Colon (tissue), 2 donors: ENCODE results near the gene LGMN.
"Not testable (repeated sequence)": the region's sequence is repeated elsewhere in the genome, so short reads cannot be mapped to it uniquely, and the experiment has no call there.

Source experiments
- FAIRE-seq: peaks from 2 replicates; lab custom pipeline; 2012; peaks lifted over from hg19 to GRCh38; lab: Jason Lieb, UNC
- donor health status: control.
- donor health status: control.

LGMN gene

GRCh38 chr14:92760524-92760805 is 12.0 kb upstream of the LGMN start:
- no peak for FAIRE-seq

DNA sequence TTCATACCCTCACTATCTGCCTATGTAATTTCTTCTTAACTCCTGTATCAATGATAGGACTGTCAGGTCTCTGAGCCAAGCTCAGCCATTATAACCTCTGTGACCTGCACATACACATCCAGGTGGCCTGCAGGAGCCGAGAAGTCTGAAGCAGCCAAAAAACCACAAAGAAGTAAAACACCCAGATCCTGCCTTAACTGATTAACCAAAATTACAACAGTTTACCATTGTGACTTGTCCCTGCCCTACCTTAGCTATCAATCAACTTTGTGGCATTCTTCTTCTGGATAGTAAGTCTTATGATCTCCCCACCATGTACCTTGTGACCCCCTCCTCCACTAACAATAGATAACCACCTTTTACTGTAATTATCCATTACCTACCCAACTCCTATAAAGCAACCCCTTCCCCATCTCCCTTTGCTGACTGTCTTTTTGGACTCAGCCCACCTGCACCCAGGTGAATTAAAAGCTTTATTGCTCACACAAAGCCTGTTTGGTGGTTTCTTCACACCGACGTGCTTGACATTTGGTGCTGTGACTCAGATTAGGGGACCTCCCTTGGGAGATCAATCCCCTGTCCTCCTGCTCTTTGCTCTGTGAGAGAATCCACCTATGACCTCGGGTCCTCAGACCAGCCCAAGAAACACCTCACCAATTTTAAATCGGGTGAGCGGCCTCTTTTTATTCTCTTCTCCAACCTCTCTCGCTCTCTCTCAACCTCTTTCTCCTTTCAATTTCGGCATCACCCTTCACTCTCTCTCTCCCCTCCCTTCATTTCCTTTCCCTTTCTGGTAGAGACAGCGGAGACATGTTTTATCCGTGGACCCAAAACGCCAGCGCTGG is 11.5 kb upstream of the LGMN start:
- no peak for FAIRE-seq

DNA sequence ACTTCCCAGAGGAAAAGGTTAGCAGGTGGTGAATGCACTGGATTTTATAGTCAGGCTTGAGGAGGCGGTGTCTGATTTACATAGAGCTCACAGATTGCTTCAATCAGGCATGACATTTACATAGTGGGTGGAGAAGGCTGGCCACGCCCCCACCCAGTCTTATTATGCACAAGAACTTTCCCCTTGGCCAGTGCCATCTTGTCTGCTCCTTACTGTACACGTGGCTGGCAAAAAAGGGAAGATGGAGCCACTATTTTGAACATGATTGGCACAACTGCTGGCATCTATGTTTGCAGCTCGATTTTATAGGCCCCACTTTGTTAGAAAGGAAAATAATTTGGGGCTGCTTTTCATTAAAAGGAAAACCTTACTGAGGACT is 10.9 kb upstream of the LGMN start:
- FAIRE-seq = no peak

GRCh38 chr14:92756446-92756845 is 8.0 kb upstream of the LGMN start:
- no peak for FAIRE-seq

GRCh38 chr14:92755495-92755894 is 7.1 kb upstream of the LGMN start:
- no peak for FAIRE-seq

DNA sequence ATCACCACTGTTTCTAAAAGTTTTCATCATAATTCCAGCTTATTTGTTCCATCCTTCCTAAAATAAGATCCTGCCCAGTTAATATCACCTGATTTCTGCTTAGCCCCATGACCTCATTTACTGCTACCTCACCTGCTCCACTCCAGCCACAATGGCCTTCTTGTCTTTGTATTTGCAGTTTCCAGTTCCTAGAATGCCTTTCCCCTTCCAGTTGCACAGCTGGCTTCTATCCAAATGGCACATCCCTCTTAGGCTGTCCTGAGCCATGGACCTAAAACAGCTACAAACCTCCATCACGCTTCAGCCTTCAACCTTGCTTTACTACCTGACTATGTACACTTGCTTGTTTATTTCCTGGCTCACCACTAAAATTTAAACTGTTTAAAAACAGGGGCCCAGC is 6.5 kb upstream of the LGMN start:
- no peak for FAIRE-seq

DNA sequence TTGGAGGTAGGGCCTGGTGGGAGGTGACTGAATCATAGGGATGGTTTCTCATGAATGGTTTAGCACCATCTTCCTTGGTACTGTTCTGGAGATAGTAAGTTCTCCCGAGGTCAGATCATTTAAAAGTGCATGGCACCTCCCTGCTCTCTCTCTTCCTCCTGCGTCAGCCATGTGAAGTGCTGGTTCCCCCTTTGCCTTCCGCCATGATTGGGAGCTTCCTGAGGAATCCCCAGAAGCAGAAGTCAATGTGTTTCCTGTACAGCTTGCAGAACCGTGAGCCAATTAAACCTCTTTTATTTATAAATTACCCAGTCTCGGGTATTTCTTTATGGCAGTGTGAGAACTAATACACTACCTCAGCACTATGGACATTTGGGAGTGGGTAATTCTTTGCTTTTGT is 4.8 kb upstream of the LGMN start:
- FAIRE-seq = no peak

- FAIRE-seq = no peak
Observed at GRCh38 chr14:92751819-92752218, 3.4 kb upstream of the LGMN start.

DNA sequence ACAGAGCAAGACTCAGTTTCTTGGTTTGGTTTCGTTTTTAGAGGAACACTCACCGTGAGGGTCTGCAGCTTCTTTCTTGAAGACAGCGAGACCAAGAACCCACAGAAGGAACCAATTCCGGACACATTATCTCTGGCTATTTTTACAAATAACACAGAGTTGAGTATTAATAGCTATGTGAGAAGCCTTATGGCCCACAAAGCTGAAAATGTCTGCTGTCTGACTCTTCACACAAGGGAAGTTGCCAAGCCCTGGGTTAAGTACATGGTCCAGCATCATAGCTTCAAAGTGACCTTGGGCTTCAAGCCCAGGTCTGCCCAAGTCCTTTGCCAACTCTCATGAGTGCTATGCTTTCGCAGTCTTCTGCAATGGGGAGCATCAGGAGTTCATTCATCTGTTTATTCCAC is 2.6 kb upstream of the LGMN start:
- FAIRE-seq = no peak

DNA sequence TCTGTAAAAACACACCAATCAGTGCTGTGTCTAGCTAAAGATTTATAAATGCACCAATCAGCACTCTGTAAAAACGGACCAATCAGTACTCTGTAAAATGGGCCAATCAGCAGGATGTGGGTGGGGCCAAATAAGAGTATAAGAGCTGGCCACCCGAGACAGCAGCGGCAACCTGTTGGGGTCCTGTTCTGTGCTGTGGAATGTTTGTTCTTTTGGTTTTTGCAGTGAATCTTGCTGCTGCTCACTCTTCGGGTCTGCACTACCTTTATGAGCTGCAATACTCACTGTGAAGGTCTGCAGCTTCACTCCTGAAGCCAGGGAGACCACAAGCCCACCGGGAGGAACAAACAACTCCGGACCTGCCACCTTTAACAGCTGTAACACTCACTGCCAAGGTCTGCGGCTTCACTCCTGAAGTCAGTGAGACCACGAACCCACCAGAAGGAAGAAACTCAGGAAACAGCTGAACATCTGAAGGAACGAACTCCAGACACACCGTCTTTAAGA is 1.8 kb upstream of the LGMN start:
- FAIRE-seq = not testable (repeated sequence)

DNA sequence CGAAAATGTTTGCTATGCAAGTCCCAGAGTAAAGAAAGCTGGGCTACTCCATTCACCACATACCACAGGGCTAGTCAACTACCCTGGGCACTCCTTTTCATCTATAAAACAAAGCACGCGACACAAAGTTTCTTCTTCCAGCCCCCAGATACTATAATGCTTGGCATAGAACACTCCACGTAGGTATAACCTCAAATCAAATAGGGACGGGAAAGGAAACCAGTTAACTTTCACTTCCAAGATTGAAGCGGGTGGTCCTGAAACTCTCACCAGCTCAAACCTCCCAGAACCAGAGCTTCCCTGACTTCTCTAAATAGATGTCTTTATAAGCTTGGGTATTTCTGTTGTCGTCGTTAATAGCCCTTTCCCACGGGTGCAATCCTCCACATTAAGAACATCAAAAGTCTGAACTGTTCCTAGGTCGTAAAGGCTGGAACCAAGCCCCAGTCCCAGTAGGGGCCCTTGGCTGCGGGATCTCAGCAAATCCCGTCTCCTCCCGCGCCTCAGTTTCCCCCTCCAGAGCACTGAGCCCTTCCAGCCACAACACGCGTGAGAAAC is 647 bp downstream of the LGMN start:
- FAIRE-seq = no peak

GRCh38 chr14:92744198-92744597 is 4.2 kb downstream of the LGMN start:
- FAIRE-seq = no peak

DNA sequence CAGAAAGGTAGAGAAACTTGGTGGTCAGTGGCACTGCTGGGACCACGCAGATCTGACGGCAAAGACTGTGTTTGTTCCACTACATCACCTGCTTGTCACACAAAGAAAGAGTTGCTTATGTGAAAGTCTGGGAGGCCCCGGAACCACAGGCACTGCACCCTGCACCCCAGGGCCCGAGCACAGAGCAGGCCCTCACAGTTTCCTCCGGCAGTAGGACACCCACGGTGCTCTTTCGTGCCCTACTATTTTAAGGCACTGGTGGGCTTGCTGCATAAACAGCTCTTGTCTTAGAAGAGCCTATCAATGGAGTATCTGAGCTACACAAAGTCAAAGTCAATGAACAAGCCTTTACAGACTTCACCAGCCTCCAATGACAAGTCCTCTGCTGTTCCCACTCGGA is 8.0 kb downstream of the LGMN start:
- no peak for FAIRE-seq

- FAIRE-seq = no peak
Observed at GRCh38 chr14:92737619-92738188, 10.7 kb downstream of the LGMN start.

DNA sequence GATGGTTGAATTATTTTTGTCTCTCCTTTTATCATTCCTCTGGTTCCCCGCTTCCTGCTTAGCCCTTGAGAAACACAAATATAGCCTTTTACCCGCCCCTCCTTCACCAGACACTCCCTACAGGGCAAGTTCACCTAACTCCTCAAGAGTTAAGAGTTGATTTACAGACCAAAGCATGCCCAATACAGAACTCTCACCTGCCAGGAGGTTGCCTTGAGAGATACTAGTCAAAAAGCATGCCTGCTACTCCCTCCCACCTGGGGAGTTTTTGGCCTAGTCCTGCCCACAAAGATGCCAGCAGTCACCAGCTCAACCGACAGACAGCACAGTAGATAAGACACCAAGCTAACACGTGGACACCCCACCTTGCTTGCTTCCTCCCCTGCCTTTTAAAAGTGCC is 11.2 kb downstream of the LGMN start:
- no peak for FAIRE-seq

DNA sequence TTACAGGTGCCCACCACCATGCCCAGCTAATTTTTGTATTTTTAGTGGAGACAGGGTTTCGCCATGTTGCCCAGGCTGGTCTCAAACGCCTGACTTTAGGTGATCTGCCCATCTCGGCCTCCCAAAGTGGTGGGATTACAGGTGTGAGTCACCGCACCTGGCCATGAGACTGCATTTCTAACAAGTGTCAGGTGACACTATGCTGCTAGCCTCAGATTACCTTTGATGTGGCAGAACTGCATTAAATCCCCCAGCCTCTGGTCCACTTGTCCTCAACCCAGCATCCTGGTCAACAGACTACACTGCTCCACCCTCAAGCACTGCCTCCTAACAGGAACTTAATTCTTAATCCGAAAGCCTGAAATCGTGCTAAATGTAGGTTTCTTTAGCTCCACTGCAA is 13.1 kb downstream of the LGMN start:
- no peak for FAIRE-seq

- no peak for FAIRE-seq
Observed at GRCh38 chr14:92734618-92735017, 13.8 kb downstream of the LGMN start.

- no peak for FAIRE-seq
Observed at GRCh38 chr14:92733007-92733406, 15.4 kb downstream of the LGMN start.

DNA sequence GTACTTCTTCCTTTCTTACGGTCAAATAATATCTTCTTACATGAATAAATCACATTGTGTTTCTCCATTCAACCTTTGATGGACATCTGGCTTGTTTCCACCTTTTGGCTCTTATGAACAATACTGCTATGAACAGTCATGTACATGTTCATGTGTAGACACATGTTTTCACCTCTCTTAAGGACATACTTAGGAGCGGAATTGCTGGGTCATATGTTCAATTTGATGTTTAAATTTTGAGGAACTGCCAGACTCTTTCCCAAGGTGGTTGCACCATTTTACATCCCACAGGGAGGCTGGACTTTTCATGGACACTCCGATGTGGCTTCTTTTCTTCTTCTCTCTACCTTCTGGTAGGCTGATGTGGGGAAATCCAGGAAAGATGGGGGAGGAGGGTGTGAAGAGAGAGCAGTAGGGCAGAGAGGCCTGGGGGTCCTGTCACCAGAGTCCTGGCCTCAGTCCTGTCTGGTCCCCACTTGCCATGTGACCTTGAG is 16.8 kb downstream of the LGMN start:
- FAIRE-seq = no peak

DNA sequence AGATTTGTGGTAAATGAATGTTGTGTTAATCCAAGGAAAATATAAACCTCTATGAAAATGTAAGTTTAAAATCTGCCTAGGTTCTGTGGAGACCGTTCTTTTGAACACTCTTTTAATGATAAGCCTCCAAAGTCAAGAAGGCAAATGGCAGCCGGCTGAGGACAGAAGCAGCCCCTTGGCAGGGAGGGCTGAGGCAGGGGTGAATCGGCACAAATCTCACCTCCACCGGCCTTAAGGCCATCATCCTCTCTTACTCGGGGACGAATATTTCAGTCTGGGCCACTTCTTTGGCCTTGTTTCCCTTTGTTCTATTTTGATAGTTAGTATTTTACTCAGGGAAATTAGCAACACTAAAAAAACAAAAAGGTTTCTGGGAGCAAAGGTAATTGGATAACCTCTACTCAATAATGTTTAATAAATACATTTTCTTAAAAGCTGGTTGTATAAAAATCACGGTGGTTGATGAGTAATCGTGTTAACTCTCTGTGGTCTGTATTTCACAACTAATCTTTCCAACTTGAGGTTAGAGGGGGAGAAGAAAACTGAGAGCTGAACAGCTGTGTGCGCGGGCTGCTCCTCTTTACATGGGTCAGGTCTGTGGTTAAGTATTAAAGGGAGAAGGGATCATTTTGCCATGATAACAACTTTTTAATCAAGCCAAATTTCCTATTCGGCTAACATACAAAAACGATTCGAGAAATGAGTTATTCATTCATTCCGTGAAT is 18.6 kb downstream of the LGMN start:
- no peak for FAIRE-seq

DNA sequence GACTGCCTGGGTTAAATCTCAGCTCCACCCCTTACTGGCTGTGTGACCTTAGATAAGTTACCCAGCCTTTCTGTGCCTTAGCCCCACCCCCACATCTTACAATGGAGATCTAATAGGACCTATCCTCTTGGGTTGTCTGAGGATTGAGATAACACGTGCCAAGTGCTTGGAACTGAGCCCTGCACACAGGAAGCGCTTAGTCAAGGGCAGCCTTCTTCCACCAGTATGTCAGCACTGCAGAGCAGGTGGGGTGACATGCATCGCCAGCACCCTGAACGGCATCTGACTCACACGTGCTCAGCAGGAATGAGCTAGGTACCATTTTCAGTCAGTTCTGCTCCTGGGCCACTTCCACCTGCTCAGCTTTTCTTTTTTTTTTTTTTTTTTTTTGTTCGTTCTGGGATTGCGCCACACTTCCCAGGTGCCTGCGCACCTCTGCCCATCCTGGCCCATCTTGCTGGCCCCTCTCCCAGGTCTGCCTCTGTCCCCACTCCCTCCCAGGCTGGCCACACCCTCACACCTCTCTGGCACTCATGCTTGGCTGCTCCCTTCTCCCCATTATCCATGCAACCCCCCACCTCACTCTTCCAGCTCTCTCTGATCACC is 19.6 kb downstream of the LGMN start:
- no peak for FAIRE-seq

DNA sequence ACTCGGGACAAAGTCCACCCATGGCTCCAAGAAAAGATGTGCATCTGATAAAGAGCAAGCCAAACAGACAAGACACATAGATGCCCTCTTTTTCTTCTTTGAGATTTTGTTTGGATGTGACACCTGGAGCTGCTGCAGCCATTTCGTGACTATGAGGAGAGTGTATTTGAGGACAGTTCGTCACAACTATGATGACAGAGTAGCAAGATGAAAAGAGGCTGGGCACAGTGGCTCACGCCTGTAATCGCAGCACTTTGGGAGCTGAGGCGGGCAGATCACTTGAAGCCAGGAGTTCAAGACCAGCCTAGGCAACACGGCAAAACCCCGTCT is 21.5 kb downstream of the LGMN start:
- no peak for FAIRE-seq
